HFF-Myc (cell line): ENCODE results near the gene CES3.
"Not testable (repeated sequence)": the region's sequence is repeated elsewhere in the genome, so short reads cannot be mapped to it uniquely, and the experiment has no call there.

Source experiments
- DNase-seq: peaks from one replicate; pipeline ENCODE4 v3.0.0-alpha.2; 2011; ENCODE audit warnings: low read depth; ENCODE audit errors: extremely low read depth
- H3K4me3 ChIP-seq: replicated peaks from 2 replicates; pipeline ENCODE4 v1.5.1; 2011; ENCODE audit warnings: low read depth, mild to moderate bottlenecking, control low read depth, low read length
- TF ChIP-seq, protein P1 (sequence below): IDR thresholded peaks from 2 replicates; pipeline ENCODE4 v1.5.1; 2012; ENCODE audit warnings: mild to moderate bottlenecking, low read depth, low read length, control low read depth; ENCODE audit errors: missing control alignments

Gene CES3

GRCh38 chr16:66949472-66949871, 11.6 kb upstream of the CES3 start:
- H3K4me3 ChIP-seq, result no peak overlapping the region
- no peak for DNase-seq
- TF ChIP-seq, protein P1, sequence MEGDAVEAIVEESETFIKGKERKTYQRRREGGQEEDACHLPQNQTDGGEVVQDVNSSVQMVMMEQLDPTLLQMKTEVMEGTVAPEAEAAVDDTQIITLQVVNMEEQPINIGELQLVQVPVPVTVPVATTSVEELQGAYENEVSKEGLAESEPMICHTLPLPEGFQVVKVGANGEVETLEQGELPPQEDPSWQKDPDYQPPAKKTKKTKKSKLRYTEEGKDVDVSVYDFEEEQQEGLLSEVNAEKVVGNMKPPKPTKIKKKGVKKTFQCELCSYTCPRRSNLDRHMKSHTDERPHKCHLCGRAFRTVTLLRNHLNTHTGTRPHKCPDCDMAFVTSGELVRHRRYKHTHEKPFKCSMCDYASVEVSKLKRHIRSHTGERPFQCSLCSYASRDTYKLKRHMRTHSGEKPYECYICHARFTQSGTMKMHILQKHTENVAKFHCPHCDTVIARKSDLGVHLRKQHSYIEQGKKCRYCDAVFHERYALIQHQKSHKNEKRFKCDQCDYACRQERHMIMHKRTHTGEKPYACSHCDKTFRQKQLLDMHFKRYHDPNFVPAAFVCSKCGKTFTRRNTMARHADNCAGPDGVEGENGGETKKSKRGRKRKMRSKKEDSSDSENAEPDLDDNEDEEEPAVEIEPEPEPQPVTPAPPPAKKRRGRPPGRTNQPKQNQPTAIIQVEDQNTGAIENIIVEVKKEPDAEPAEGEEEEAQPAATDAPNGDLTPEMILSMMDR, result no peak

- no peak for DNase-seq
- TF ChIP-seq, protein P1, result no peak
- H3K4me3 ChIP-seq, result no peak overlapping the region
Measured at GRCh38 chr16:66950437-66950836, 10.6 kb upstream of the CES3 start.

- TF ChIP-seq, protein P1, result no peak
- no peak overlapping the region for H3K4me3 ChIP-seq
- DNase-seq, result no peak
Measured at GRCh38 chr16:66950971-66951790, 9.9 kb upstream of the CES3 start.

- TF ChIP-seq, protein P1, result no peak
- DNase-seq, result no peak
- H3K4me3 ChIP-seq, result no peak overlapping the region
Measured at GRCh38 chr16:66952430-66953110, 8.5 kb upstream of the CES3 start.

DNA sequence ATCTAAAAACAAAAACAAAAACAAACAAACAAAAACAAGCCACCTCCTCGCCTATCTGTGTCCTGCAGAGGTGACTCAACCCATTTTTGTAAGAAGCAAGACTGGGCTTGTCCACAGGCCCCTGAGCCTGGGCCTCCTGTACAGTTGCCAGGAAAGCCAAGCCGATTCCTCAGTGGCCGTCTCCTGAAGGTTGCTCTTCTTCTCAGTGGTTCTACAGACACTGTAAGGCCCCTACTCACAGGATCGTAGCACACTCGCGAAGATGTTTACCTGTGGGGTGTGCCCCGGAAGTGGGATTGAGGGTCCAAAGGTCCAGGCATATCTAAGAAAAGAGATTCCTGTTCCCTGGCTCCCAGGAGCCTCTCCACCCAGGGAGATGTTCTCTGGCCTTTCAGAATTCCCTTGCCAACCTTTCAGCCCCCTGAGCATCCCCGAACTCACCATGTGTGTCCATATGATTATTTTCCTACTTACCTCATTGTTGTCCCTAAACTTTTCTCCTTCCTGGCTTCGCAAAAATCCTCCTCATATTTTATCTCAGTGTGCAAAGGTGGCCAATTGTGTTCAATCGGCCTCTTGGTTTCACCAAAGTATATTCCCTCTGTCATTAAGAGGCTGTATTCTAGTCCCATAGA, 7.5 kb upstream of the CES3 start:
- no peak overlapping the region for H3K4me3 ChIP-seq
- TF ChIP-seq, protein P1, result no peak
- DNase-seq, result no peak

DNA sequence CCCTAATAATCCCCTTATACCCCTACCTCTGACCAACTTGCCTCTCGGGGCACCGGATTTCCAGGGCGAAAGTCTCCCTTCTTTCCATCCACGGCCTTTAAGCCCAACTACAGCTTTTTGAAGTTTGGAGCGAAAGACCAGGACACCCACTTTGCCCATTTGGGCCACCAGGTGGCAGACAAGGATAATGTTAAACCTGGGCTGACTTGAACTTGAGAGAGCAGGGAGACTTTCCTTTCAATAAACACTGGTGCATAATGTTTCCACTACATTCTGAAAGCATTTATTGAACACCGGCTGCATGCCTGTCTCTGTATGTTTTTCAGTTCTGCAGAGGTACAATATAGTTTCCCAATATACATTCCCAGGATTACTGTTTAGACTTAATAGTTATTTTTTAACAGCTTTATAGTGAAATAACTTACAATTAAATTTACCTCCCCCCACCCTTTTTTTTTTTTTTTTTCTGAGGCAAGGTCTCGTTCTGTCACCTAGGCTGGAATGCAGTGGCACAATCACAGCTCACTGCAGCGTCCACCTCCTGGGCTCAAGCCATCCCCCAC, 6.9 kb upstream of the CES3 start:
- TF ChIP-seq, protein P1, result peak; percentile 85
- peak; percentile 55 for DNase-seq
- H3K4me3 ChIP-seq, result no peak overlapping the region

DNA sequence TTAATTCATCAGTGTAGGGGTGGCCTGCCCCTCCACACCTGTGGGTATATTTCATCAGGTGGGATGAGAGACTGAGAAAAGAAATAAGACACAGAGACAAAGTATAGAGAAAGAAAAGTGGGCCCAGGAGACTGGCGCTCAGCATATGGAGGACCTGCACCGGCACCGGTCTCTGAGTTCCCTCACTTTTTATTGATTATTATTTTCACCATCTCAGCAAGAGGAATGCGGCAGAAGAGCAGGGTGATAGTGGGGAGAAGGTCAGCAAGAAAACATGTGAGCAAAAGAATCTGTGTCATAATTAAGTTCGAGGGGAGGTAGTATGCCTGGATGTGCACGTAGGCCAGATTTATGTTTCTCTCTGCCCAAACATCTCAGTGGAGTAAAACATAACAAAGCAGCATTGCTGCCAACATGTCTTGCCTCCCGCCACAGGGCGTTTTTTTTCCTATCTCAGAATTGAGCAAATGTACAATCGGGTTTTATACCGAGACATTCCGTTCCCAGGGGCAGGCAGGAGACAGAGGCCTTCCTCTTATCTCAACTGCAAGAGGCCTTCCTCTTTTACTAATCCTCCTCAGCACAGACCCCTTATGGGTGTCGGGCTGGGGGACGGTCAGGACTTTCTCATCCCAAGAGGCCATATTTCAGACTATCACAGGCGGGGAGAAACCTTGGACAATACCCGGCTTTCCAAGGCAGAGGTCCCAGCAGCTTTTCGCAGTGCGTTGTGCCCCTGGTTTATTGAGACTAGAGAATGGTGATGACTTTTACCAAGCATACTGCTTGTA, 5.5 kb upstream of the CES3 start:
- DNase-seq, H3K4me3 ChIP-seq: not testable (repeated sequence)

DNA sequence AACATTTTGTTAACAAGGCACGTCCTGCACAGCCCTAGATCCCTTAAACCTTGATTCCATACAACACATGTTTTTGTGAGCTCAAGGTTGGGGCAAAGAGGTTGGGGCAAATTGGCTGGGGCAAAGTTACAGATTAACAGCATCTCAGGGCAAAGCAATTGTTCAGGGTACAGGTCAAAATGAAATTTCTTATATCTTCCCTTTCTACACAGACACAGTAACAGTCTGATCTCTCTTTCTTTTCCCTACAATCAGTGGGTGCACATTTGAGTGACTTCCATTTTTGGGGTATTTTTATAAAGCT, 5.0 kb upstream of the CES3 start:
- H3K4me3 ChIP-seq, result not testable (repeated sequence)

More for the DNA sequence above, 5.0 kb upstream of the CES3 start:
- not testable (repeated sequence) for DNase-seq
